GM20000 (cell line): ENCODE measurements around the gene NAA10.
"Not testable (repeated sequence)": the region's sequence is repeated elsewhere in the genome, so short reads cannot be mapped to it uniquely, and the experiment has no call there.

Source experiments
- DNase-seq: peaks from one replicate; pipeline ENCODE4 v3.0.0; 2012; ENCODE audit warnings: low spot score
- CTCF ChIP-seq: IDR thresholded peaks from 2 replicates; pipeline ENCODE4 v1.5.1; 2012; ENCODE audit warnings: mild to moderate bottlenecking, control low read depth; ENCODE audit errors: extremely low read depth, missing control alignments

Gene NAA10

GRCh38 chrX:153934762-153935325 lies at the start of gene NAA10:
TSS of gene NAA10 (minus strand) at chrX:153935037. CDS start at chrX:153934904, 133 bp downstream.
- no peak for TF ChIP-seq CTCF
- peak; percentile 95 for DNase-seq

- DNase-seq, result no peak
- TF ChIP-seq CTCF, result no peak
Measured at GRCh38 chrX:153983321-153983801, 48.5 kb upstream of the NAA10 start.

GRCh38 chrX:153981771-153982533 lies 47.1 kb upstream of the NAA10 start:
- no peak for TF ChIP-seq CTCF
- no peak for DNase-seq

- no peak for TF ChIP-seq CTCF
- DNase-seq, result no peak
Measured at GRCh38 chrX:153981231-153981630, 46.4 kb upstream of the NAA10 start.

- DNase-seq, result not testable (repeated sequence)
Measured at GRCh38 chrX:153980394-153980793, 45.6 kb upstream of the NAA10 start.

GRCh38 chrX:153974726-153975286 lies 40.0 kb upstream of the NAA10 start:
- TF ChIP-seq CTCF, result no peak
- no peak for DNase-seq

GRCh38 chrX:153974003-153974725 lies 39.3 kb upstream of the NAA10 start:
- no peak for TF ChIP-seq CTCF
- no peak for DNase-seq
